K562 (cell line): ENCODE measurements around the gene PARP15. TPM values are rescaled to one million over a fixed set of nuclear protein-coding genes. Genes with fewer than 3 reads are reported as not detected.

Experiments
- ATF3 ChIP-seq, 2 experiments: fragments of 450-650 bp in 1 of 2; sonication (generic) in 1 of 2; formaldehyde crosslinking in 1 of 2; IDR thresholded peaks in 1 of 2; conservative IDR thresholded peaks in 1 of 2; 2 replicates each; pipeline versions ENCODE4 v1.6.1 to v1.8.1; 2016 to 2023; ENCODE audit warnings: mild to moderate bottlenecking in 2 of 2, moderate library complexity in 2 of 2, inconsistent platforms in 1 of 2, missing genetic modification reagents in 1 of 2
- CTCF ChIP-seq, 3 experiments: IDR thresholded peaks in 2 of 3; conservative IDR thresholded peaks in 1 of 3; 2 replicates each; pipeline ENCODE4 v1.5.1; 2011 to 2012; ENCODE audit warnings: low read length in 3 of 3, mild to moderate bottlenecking in 3 of 3, control low read depth in 2 of 3, improper control_type of control experiment in 1 of 3, inconsistent platforms in 1 of 3, low read depth in 1 of 3, mixed read lengths in 1 of 3, moderate library complexity in 1 of 3; ENCODE audit not compliant: insufficient read depth in 2 of 3
- ESRRB ChIP-seq: fragments of 250-450 bp; sonication (Bioruptor Pico); IDR thresholded peaks from 2 replicates; pipeline ENCODE4 v1.5.0; 2020; ENCODE audit warnings: mild to moderate bottlenecking, moderate library complexity, borderline replicate concordance
- JUND ChIP-seq, 2 experiments: IDR thresholded peaks; 2 replicates in 1 of 2; 3 replicates in 1 of 2; pipeline ENCODE4 v1.6.1; 2011; ENCODE audit warnings: borderline replicate concordance in 2 of 2, low read depth in 2 of 2, low read length in 2 of 2, improper control_type of control experiment in 1 of 2, missing biosample characterization in 1 of 2, missing genetic modification characterization in 1 of 2, missing genetic modification reagents in 1 of 2
- KAT2B ChIP-seq: IDR thresholded peaks from one replicate; pipeline ENCODE4 v1.6.1; 2012; ENCODE audit warnings: low read depth, mild to moderate bottlenecking, control low read depth, inconsistent platforms, low read length, moderate library complexity
- XRCC5 ChIP-seq: fragments of 200-400 bp; formaldehyde crosslinking; IDR thresholded peaks from 2 replicates; pipeline ENCODE4 v1.6.1; 2017; ENCODE audit warnings: low read depth, mild to moderate bottlenecking, low read length
- ZNF766 ChIP-seq: fragments of 200-800 bp; sonication (Bioruptor generic); conservative IDR thresholded peaks from 2 replicates; pipeline ENCODE4 v1.6.1; 2016; ENCODE audit warnings: missing genetic modification characterization, missing compliant biosample characterization
- polyA plus RNA-seq, 8 experiments: library from polyadenylated mRNA; depleted of rRNA in 4 of 8; stranded (reverse) in 5 of 8; unstranded in 3 of 8; fragments of >200 nt; fragmentation: Nextera tagmentation in 2 of 8; fragmentation: Illumina TruSeq in 1 of 8; extraction: Ambion mirVana in 2 of 8; extraction: Trizol in 1 of 8; gene quantifications; 2 replicates each; pipeline versions ENCODE4 v1.2.1 to v1.2.3, GENCODE V29; 2011 to 2014; ENCODE audit warnings: inconsistent platforms in 1 of 8, missing spikeins in 1 of 8
- total RNA-seq, 7 experiments: library from RNA; depleted of rRNA in 6 of 7; stranded (reverse); fragments of >200 nt in 6 of 7; fragmentation: Illumina TruSeq in 2 of 7; extraction: Trizol in 2 of 7; gene quantifications; 2 replicates each; pipeline versions ENCODE4 v1.2.1 to v1.2.3, GENCODE V29; 2011 to 2021; ENCODE audit warnings: low replicate concordance in 1 of 7
- TF ChIP-seq, protein P1 (sequence below), 2 experiments: fragments of 450-650 bp; IDR thresholded peaks; 2 replicates each; pipeline ENCODE4 v1.6.1; 2018; ENCODE audit warnings: mild to moderate bottlenecking in 2 of 2, low read depth in 1 of 2; ENCODE audit not compliant: partially characterized antibody in 2 of 2
- TF ChIP-seq, protein P2 (sequence below): fragments of 250-450 bp; sonication (Bioruptor Pico); IDR thresholded peaks from 2 replicates; pipeline ENCODE4 v1.8.0; 2021; ENCODE audit warnings: borderline replicate concordance, mild to moderate bottlenecking, moderate library complexity; ENCODE audit not compliant: poor library complexity, severe bottlenecking

Gene PARP15
- total and polyA plus RNA-seq, 9 of the 15 experiments (the other 6 are each of a cell fraction or from before 2014, with no cell fraction given) = 0.05 to 0.40 (median 0.13) TPM

DNA sequence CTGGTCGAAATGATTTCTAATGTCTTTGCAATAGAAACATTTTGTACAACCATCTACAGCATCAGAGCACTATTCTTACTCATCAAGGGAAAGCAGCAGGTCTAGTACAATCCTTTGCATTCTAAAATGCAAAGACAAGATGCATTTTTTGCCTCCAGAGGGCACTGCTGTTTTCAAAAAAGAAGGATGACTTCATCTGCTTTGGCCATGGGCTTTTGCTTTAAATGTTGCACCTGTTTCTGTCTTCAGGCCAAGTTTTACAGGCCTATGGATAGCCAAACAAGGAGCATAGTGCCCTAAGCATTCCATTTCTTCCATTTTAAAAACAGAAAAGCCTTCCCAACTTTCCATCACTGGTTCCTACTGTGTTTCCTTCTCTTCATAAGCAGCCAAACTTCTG, 16.8 kb upstream of the PARP15 start (continued):
- TF ChIP-seq XRCC5 (no peak), CTCF (IDR thresholded peaks at IDR 0.05 in 2 of 3, conservative IDR thresholded peaks at IDR 0.05 in 1 of 3; ENCODE audit: insufficient read depth in 2 of 3, low read depth in 1 of 3, low read length in 3 of 3) (peak; percentile 40 to 65 (median 51); a peak in 5 of 6 replicates), ZNF766 (no peak), ESRRB (CRISPR knock-in tag) (no peak), ATF3 (IDR thresholded peaks at IDR 0.05) (peak; percentile 73), ATF3 (CRISPR knock-in tag; conservative IDR thresholded peaks at IDR 0.05) (no peak), KAT2B (no peak), JUND (IDR thresholded peaks at IDR 0.05; ENCODE audit: borderline replicate concordance, low read depth, low read length) (peak; percentile 65; the same call in 1 of the 2 replicates), JUND (tag; IDR thresholded peaks at IDR 0.05; ENCODE audit: borderline replicate concordance, low read depth, low read length) (peak; percentile 70; the same call in 2 of the 3 replicates)
- TF ChIP-seq, protein P1, sequence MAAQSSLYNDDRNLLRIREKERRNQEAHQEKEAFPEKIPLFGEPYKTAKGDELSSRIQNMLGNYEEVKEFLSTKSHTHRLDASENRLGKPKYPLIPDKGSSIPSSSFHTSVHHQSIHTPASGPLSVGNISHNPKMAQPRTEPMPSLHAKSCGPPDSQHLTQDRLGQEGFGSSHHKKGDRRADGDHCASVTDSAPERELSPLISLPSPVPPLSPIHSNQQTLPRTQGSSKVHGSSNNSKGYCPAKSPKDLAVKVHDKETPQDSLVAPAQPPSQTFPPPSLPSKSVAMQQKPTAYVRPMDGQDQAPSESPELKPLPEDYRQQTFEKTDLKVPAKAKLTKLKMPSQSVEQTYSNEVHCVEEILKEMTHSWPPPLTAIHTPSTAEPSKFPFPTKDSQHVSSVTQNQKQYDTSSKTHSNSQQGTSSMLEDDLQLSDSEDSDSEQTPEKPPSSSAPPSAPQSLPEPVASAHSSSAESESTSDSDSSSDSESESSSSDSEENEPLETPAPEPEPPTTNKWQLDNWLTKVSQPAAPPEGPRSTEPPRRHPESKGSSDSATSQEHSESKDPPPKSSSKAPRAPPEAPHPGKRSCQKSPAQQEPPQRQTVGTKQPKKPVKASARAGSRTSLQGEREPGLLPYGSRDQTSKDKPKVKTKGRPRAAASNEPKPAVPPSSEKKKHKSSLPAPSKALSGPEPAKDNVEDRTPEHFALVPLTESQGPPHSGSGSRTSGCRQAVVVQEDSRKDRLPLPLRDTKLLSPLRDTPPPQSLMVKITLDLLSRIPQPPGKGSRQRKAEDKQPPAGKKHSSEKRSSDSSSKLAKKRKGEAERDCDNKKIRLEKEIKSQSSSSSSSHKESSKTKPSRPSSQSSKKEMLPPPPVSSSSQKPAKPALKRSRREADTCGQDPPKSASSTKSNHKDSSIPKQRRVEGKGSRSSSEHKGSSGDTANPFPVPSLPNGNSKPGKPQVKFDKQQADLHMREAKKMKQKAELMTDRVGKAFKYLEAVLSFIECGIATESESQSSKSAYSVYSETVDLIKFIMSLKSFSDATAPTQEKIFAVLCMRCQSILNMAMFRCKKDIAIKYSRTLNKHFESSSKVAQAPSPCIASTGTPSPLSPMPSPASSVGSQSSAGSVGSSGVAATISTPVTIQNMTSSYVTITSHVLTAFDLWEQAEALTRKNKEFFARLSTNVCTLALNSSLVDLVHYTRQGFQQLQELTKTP (IDR thresholded peaks at IDR 0.05; ENCODE audit: low read depth in 1 of 2, partially characterized antibody in 2 of 2) = no peak
- TF ChIP-seq, protein P2, sequence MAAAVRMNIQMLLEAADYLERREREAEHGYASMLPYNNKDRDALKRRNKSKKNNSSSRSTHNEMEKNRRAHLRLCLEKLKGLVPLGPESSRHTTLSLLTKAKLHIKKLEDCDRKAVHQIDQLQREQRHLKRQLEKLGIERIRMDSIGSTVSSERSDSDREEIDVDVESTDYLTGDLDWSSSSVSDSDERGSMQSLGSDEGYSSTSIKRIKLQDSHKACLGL (CRISPR knock-in tag) = no peak
